B cell (primary cell): ENCODE data around the gene SYNE2. TPM values are rescaled to one million over a fixed set of nuclear protein-coding genes. Genes with fewer than 3 reads are reported as not detected.

ENCODE experiments used
- ATAC-seq: fragments of 200-7000 bp; cut with Tn5 transposase; one replicate; pipeline ENCODE4 v1.10.0; 2021; ENCODE audit warnings: low read depth, mild to moderate bottlenecking, moderate number of reproducible peaks, moderate library complexity
- CTCF ChIA-PET: fragments of 350-600 bp; sonication (Branson Sonifier 250); formaldehyde crosslinking; loops from one replicate; lab custom pipeline; 2021; ENCODE audit warnings: antibody characterized with exemption, inconsistent platforms; lab: Charles Lee
- POLR2A ChIA-PET: fragments of 350-600 bp; sonication (Branson Sonifier 250); formaldehyde crosslinking; loops from one replicate; lab custom pipeline; 2021; ENCODE audit warnings: antibody characterized with exemption; lab: Charles Lee
- DNase-seq: peaks from one replicate; pipeline ENCODE4 v3.0.0; 2013
- H2AFZ ChIP-seq: 2 replicates; pipeline ENCODE4 v1.6.1; 2012; ENCODE audit warnings: mild to moderate bottlenecking, low read depth, low read length; ENCODE audit not compliant: insufficient read depth, poor library complexity, severe bottlenecking
- H3K27ac ChIP-seq, 2 donors: 1 replicate in 1 of 2; 2 replicates in 1 of 2; pipeline ENCODE4 v1.5.1; 2012 to 2013; ENCODE audit warnings: low read length in 2 of 2, mild to moderate bottlenecking in 2 of 2, moderate library complexity in 1 of 2
- H3K27me3 ChIP-seq, 4 experiments: fragments of 200-600 bp in 1 of 4; sonication (generic) in 1 of 4; replicated peaks in 1 of 4; 1 replicate in 2 of 4; 2 replicates in 2 of 4; pipeline versions ENCODE4 v1.6.1 to v1.7.0; 2013 to 2016; ENCODE audit warnings: low read length in 3 of 4, mild to moderate bottlenecking in 2 of 4, mixed read lengths in 1 of 4, moderate library complexity in 1 of 4; ENCODE audit not compliant: insufficient read depth in 4 of 4, control insufficient read depth in 3 of 4; ENCODE audit errors: control extremely low read depth in 1 of 4
- H3K36me3 ChIP-seq, 2 experiments: replicated peaks in 1 of 2; 1 replicate in 1 of 2; 2 replicates in 1 of 2; pipeline versions ENCODE4 v1.6.1 to v1.7.1; 2013; ENCODE audit warnings: low read length in 1 of 2; ENCODE audit not compliant: insufficient read depth in 2 of 2, control insufficient read depth in 1 of 2; ENCODE audit errors: control extremely low read depth in 1 of 2, extremely low read depth in 1 of 2
- H3K4me1 ChIP-seq, 2 donors: fragments of 200-600 bp in 1 of 2; sonication (generic) in 1 of 2; 1 replicate in 1 of 2; 2 replicates in 1 of 2; pipeline versions ENCODE4 v1.5.1 to v1.6.1; 2013 to 2017; ENCODE audit warnings: low read length in 2 of 2; ENCODE audit not compliant: control insufficient read depth in 2 of 2, insufficient read depth in 2 of 2
- H3K4me2 ChIP-seq: replicated peaks from 2 replicates; pipeline ENCODE3; 2012; ENCODE audit warnings: mild to moderate bottlenecking, low read depth, low read length; ENCODE audit not compliant: poor library complexity, severe bottlenecking
- H3K4me3 ChIP-seq, 5 experiments: fragments of 200-600 bp in 1 of 5; sonication (generic) in 1 of 5; 1 replicate in 3 of 5; 2 replicates in 2 of 5; pipeline versions ENCODE4 v1.5.1 to v1.7.0; 2011 to 2016; ENCODE audit warnings: low read length in 4 of 5, mild to moderate bottlenecking in 4 of 5, low read depth in 2 of 5, control low read depth in 1 of 5, moderate library complexity in 1 of 5; ENCODE audit not compliant: insufficient read depth in 1 of 5; ENCODE audit errors: control extremely low read depth in 1 of 5, extremely low read depth in 1 of 5
- H3K79me2 ChIP-seq: fragments of 200-600 bp; sonication (generic); one replicate; pipeline ENCODE4 v1.6.0; 2016; ENCODE audit warnings: low read length; ENCODE audit not compliant: control insufficient read depth, insufficient read depth
- H3K9ac ChIP-seq: fragments of 200-600 bp; sonication (generic); 2 replicates; pipeline ENCODE4 v1.6.1; 2017; ENCODE audit warnings: mild to moderate bottlenecking, low read length, moderate library complexity
- H3K9me3 ChIP-seq, 3 donors: one replicate each; pipeline versions ENCODE4 v1.6.1 to v1.7.1; 2013; ENCODE audit warnings: low read length in 2 of 3; ENCODE audit not compliant: control insufficient read depth in 2 of 3, insufficient read depth in 1 of 3; ENCODE audit errors: control extremely low read depth in 1 of 3
- H4K20me1 ChIP-seq: 2 replicates; pipeline ENCODE4 v1.6.0; 2012; ENCODE audit warnings: mild to moderate bottlenecking, low read length; ENCODE audit not compliant: insufficient read depth, control insufficient read depth, poor library complexity, severe bottlenecking
- H3K27ac Mint-ChIP-seq: one replicate; pipeline ENCODE4 v1.8.0; 2021; ENCODE audit warnings: mixed read lengths
- H3K27me3 Mint-ChIP-seq: one replicate; pipeline ENCODE4 v1.8.0; 2021; ENCODE audit warnings: mixed read lengths
- H3K4me1 Mint-ChIP-seq: one replicate; pipeline ENCODE4 v1.8.0; 2021; ENCODE audit warnings: mixed read lengths
- H3K4me3 Mint-ChIP-seq: one replicate; pipeline ENCODE4 v1.8.0; 2021; ENCODE audit warnings: mixed read lengths
- H3K9me3 Mint-ChIP-seq: one replicate; pipeline ENCODE4 v1.8.0; 2022; ENCODE audit warnings: mixed read lengths; ENCODE audit not compliant: insufficient read depth
- EZH2 ChIP-seq: IDR thresholded peaks from 2 replicates; pipeline ENCODE4 v1.6.1; 2012; ENCODE audit warnings: borderline replicate concordance, low read depth, mild to moderate bottlenecking, moderate library complexity, low read length; ENCODE audit not compliant: insufficient read depth, poor library complexity, severe bottlenecking
- WGBS: methylation state at CpG from one replicate; pipeline ENCODE4 v1.1.5; 2013; ENCODE audit warnings: missing lambda C conversion rate; ENCODE audit not compliant: insufficient coverage; 5-methylcytosine and 5-hydroxymethylcytosine counted together
- intact Hi-C: fragments of 100-400 bp; cut with micrococcal nuclease; formaldehyde crosslinking; loops from one replicate; pipeline ENCODE4 v1.10.0; 2022
- polyA plus RNA-seq: library from polyadenylated mRNA; depleted of rRNA; stranded (reverse); fragments of >200 nt; gene quantifications from 2 replicates; pipeline ENCODE4 v1.2.3, GENCODE V29; 2012
- total RNA-seq, 2 donors: library from RNA; stranded (reverse); fragments of 120-200 nt in 1 of 2; gene quantifications; 1 replicate in 1 of 2; 2 replicates in 1 of 2; pipeline versions ENCODE4 v1.2.3 to v1.2.4, GENCODE V29; 2013 to 2022
- TF ChIP-seq, protein P1 (sequence below): fragments of 200-600 bp; IDR thresholded peaks from one replicate; pipeline ENCODE4 v1.8.0; 2022; ENCODE audit warnings: antibody characterized with exemption, mild to moderate bottlenecking

SYNE2 gene
- total and polyA plus RNA-seq, 2 donors (not counting 1 experiment from before 2014, with no cell fraction given): 39.5 to 105 TPM

GRCh38 chr14:63972323-63972932 is 119.6 kb downstream of the SYNE2 start:
- no peak overlapping the region for H3K27ac ChIP-seq
- H3K9ac ChIP-seq: no peak overlapping the region
- H3K27me3 ChIP-seq: no peaks in the 10 kb centered on the region
- no peaks in the 10 kb centered on the region for H3K79me2 ChIP-seq
- H3K9me3 ChIP-seq: no peaks in the 10 kb centered on the region
- H3K36me3 ChIP-seq: peaks cover 0 to under 1% of the 10 kb centered on the region in 2 experiments
- no peak overlapping the region for H3K4me2 ChIP-seq
- intact Hi-C loops: no loop called here
- no peaks in the 10 kb centered on the region for H3K9me3 Mint-ChIP-seq
- H2AFZ ChIP-seq: no peak overlapping the region
- H3K27me3 Mint-ChIP-seq: no peaks in the 10 kb centered on the region
- 100% methylated on average over 2 of the region's 3 CpGs for WGBS
- DNase-seq (no peak), ATAC-seq (no peak)
- H4K20me1 ChIP-seq: no peaks in the 10 kb centered on the region
- ChIA-PET POLR2A (no interaction called here), CTCF (no interaction called here)
- H3K27ac Mint-ChIP-seq: no peak overlapping the region
- H3K4me3 Mint-ChIP-seq: no peak overlapping the region
- no peak overlapping the region for H3K4me3 ChIP-seq
- TF ChIP-seq, protein P1, sequence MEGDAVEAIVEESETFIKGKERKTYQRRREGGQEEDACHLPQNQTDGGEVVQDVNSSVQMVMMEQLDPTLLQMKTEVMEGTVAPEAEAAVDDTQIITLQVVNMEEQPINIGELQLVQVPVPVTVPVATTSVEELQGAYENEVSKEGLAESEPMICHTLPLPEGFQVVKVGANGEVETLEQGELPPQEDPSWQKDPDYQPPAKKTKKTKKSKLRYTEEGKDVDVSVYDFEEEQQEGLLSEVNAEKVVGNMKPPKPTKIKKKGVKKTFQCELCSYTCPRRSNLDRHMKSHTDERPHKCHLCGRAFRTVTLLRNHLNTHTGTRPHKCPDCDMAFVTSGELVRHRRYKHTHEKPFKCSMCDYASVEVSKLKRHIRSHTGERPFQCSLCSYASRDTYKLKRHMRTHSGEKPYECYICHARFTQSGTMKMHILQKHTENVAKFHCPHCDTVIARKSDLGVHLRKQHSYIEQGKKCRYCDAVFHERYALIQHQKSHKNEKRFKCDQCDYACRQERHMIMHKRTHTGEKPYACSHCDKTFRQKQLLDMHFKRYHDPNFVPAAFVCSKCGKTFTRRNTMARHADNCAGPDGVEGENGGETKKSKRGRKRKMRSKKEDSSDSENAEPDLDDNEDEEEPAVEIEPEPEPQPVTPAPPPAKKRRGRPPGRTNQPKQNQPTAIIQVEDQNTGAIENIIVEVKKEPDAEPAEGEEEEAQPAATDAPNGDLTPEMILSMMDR: no peak
- no peak for TF ChIP-seq EZH2
- H3K4me1 Mint-ChIP-seq: no peaks in the 10 kb centered on the region
- no peaks in the 10 kb centered on the region for H3K4me1 ChIP-seq

GRCh38 chr14:63974176-63974575 is 121.4 kb downstream of the SYNE2 start:
- ChIA-PET CTCF (interaction anchor here (0.6 kb wide), 1 partner anchor 359 kb away, joined by 3 read pairs; no protein-coding TSS in a partner anchor), POLR2A (no interaction called here)
- no peak overlapping the region for H3K4me2 ChIP-seq
- no peak for ATAC-seq
- H3K4me1 ChIP-seq: no peaks in the 10 kb centered on the region
- no peak overlapping the region for H2AFZ ChIP-seq
- H3K4me1 Mint-ChIP-seq: no peaks in the 10 kb centered on the region
- TF ChIP-seq, protein P1: no peak
- TF ChIP-seq EZH2: no peak
- H3K36me3 ChIP-seq: peaks cover 0 to 5% of the 10 kb centered on the region in 2 experiments
- H3K9ac ChIP-seq: no peak overlapping the region
- DNase-seq: no peak
- 100% methylated on average over 2 of the region's 5 CpGs for WGBS
- H3K9me3 Mint-ChIP-seq: no peaks in the 10 kb centered on the region
- H4K20me1 ChIP-seq: no peaks in the 10 kb centered on the region
- no peak overlapping the region for H3K27ac ChIP-seq
- no peaks in the 10 kb centered on the region for H3K9me3 ChIP-seq
- no peak overlapping the region for H3K4me3 Mint-ChIP-seq
- H3K27ac Mint-ChIP-seq: no peak overlapping the region
- H3K79me2 ChIP-seq: no peaks in the 10 kb centered on the region
- H3K27me3 Mint-ChIP-seq: no peaks in the 10 kb centered on the region
- intact Hi-C loops: no loop called here
- H3K27me3 ChIP-seq: no peaks in the 10 kb centered on the region
- no peak overlapping the region for H3K4me3 ChIP-seq
